Measurements from ENCODE around the gene ELK3.
A peak's percentile ranks its signal among the peaks of the same experiment; 100 is the strongest.

Gene ELK3

DNA sequence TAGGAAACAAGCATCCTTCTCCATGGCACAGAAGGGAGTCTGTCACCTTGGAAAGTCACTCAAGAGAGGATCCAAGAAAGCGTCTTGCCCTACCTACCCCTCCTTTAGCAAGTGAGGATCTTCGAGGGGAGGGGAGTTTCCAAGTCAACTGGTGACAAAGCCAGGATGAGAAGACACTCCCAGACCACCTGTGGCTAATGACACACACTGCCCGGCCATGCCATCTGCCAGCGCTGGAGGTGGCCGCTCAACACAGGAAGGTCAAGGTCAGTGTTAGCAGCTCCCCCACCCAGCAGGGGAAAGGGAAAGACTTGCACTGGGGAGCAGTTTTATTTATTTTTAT, 41.3 kb downstream of the ELK3 start:
- DNase-seq (ENCODE audit: low read depth), result no peak

DNA sequence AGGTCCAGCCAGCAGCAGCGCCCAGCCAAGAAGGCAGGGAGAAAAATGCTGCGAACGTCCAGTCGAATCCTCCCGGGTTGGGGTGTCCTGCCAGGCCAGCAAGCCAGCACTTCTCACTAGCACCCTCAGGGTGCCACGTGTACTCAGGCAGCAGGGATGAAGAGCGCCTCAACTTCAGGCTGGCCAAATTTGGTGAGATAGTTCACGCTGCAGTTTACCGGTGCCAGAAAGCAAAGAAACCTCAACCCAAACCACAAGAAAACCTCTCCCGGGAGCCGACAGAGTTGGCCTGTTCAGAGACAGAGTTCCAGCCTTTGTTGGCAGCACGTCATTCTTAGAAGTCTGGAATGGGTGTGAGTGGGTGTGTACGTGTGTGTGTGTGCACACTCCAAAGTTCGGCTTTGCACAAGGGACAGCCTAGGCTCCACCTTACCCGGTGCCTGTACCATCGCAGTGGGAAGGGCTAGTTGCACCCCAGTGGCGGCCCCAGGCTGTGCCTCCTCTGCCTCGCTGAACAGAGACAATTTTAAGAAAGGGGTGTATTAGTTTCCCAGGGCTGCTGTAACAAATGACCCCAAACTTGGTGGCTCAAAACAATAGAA, 42.1 kb downstream of the ELK3 start:
- no peak for DNase-seq (ENCODE audit: low read depth)

DNA sequence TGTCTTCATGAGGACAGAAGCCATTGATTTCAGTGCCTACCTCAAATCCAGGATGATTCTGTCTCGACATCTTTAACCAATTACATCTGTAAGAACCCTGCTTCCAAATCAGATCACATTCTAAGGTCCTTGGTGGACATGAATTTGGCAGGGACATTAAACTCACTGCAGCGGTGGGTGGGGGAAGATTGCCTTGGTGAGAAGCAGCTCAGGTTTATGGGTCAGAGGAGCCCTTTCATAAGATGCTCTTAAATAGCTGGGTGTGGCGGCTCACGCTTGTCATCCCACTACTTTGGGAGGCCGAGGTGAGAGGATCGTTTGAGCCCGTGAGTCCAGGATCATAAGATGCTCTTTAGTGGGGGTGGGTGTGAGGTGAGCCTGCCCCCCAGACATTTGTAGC, 42.9 kb downstream of the ELK3 start:
- no peak for DNase-seq (ENCODE audit: low read depth)

GRCh38 chr12:96237465-96238077, 43.4 kb downstream of the ELK3 start:
- DNase-seq (ENCODE audit: low read depth), result peak; percentile 25

GRCh38 chr12:96238336-96239047, 44.3 kb downstream of the ELK3 start:
- no peak for DNase-seq (ENCODE audit: low read depth)

- DNase-seq (ENCODE audit: low read depth), result no peak
Observed at GRCh38 chr12:96239711-96240635, 45.8 kb downstream of the ELK3 start.

- DNase-seq (ENCODE audit: low read depth), result no peak
Observed at GRCh38 chr12:96240656-96241055, 46.5 kb downstream of the ELK3 start.

GRCh38 chr12:96241431-96241830, 47.3 kb downstream of the ELK3 start:
- DNase-seq (ENCODE audit: low read depth), result no peak

DNA sequence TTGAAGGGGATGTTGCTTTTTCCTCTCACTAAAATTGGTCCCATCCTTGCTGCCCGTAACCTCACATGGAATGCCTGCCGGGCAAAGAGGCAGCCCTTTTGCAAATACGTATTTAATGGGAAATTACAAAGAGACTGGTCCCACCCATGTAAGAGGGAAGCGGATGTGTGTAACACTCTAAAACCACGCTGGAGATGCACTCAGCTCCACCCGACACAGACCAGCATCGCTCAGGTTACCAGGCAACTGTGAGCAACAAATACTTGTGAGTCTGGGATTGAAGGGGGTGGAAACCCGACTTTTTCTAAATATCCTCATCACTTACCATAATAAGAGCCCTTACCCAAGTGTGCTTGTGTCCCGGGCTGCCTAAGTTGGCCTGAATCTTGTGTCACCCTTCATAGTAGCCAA, 47.7 kb downstream of the ELK3 start:
- DNase-seq (ENCODE audit: low read depth), result peak; percentile 41

DNA sequence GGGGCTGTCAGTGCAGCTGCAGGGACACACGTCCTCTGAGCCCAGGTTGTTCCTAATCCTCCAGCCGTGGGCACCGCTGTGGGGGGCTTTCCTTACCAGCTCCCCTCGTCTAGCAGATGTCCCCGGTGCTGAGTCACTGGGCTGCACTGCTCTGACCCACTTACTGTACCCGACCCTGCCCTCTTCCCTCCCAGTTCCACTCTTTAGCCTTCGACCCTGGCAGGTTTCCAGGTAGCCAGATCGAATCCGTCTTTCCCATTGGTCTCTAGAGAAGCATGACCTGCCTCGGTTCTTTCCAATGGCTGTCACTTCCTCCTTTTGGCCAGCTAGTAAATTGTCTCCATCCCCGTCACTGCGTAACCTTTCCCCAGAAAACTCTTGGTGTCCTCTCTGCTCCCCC, 48.4 kb downstream of the ELK3 start:
- no peak for DNase-seq (ENCODE audit: low read depth)

- DNase-seq (ENCODE audit: low read depth), result no peak
Observed at GRCh38 chr12:96244826-96245225, 50.7 kb downstream of the ELK3 start.

DNA sequence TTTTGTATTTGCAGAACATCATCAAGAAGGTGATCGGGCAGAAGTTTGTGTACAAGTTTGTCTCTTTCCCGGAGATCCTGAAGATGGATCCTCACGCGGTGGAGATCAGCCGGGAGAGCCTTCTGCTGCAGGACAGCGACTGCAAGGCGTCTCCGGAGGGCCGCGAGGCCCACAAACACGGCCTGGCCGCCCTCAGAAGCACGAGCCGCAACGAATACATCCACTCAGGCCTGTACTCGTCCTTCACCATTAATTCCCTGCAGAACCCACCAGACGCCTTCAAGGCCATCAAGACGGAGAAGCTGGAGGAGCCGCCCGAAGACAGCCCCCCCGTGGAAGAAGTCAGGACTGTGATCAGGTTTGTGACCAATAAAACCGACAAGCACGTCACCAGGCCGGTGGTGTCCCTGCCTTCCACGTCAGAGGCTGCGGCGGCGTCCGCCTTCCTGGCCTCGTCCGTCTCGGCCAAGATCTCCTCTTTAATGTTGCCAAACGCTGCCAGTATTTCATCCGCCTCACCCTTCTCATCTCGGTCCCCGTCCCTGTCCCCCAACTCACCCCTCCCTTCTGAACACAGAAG, 52.8 kb downstream of the ELK3 start:
- no peak for DNase-seq (ENCODE audit: low read depth)

DNA sequence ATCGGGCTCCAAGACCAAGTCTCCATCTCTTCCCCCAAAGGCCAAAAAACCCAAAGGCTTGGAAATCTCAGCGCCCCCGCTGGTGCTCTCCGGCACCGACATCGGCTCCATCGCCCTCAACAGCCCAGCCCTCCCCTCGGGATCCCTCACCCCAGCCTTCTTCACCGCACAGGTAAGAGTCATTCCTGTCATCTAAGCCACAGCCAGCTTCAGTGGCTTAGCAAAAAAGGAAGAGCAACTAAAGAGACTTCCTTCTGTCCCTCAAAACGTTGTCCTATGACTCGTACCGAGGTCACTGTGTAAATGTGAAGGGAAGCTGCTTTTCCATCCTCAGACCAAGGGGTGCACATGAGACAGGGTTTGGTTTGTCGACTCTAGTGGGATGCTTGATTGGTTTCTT, 53.4 kb downstream of the ELK3 start:
- DNase-seq (ENCODE audit: low read depth), result no peak

- DNase-seq (ENCODE audit: low read depth), result no peak
Observed at GRCh38 chr12:96248136-96248931, 54.2 kb downstream of the ELK3 start.

- DNase-seq (ENCODE audit: low read depth), result no peak
Observed at GRCh38 chr12:96249196-96250118, 55.3 kb downstream of the ELK3 start.

DNA sequence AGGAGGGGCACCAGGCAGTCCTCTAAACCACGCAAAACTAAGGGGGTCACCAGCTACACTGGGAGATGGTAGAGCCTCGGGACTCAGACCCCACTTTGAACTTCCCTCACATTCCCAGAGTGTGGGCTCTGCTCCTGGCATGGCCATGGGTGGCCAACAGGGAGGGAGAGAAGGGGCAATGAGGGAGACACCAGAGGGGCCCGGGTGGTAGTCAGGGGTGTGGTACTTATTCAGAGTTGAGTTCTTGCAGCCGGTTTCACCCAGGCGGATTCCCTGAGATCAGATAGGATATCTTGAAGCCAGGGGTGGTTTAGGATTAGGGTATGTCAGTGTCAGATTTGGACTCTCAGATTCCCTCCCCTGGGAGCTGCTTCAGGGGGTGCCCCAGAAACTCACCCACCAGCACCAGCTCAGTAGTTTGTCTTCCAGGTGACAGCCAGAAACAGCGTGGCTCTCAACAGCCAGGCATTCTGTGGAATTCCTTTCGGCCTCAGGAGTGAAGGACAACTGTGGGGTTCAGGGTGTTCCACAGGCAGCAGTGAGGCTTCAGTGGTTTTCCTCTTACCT, 56.0 kb downstream of the ELK3 start:
- no peak for DNase-seq (ENCODE audit: low read depth)

DNA sequence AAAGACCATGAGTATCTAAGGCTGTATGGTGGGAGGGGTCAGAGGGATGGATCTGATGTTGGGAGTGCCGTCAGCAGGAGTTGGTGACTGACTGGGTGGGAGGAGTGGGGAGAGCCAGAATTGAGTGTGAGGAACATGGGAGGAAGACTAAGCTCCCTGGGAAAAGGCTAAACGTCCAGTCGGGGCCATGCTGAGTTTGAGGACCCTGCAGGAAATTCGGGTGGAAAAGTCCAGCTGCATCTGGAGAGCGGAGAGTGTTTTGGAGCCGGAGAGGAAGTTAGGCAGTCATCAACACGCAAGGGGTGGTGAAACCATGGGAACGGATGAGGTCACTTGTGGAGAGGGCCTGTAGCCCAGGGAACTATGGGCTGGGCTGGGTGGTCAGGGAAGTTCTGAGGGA, 60.9 kb downstream of the ELK3 start:
- DNase-seq (ENCODE audit: low read depth), result no peak

DNA sequence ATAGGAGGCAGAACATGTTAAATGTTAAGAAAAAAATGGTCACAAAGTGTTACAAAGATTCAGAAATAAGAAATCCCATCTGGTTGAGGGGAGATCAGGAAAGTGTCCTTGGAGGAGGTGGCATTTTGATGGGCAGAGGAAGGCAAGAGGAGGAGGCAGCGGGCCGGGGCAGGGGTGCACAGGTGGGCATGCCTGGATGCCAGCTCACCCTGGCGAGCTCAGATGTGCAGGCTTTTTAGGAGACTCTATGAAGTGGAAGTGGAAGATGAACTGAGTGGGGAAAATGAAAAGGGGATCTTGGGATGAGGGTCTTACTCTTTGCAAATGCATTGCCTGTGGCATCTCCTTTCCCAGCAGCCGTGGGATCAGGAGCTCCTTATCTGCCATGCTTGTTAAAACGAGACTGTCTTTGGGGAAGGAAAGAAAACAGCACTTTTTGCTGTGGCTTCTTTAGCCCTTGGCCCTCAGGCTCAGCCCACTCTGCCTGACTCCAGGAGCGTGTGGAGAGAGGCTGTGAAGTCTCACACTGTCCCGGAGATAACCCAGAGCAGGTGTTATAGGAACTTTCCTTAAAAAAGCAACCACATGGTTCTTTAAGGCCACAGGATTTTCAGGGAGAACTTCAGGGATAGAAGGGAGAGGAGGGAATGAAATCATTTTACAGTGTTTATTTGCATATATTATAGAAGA, 62.6 kb downstream of the ELK3 start:
- no peak for DNase-seq (ENCODE audit: low read depth)

GRCh38 chr12:96257550-96258103, 63.5 kb downstream of the ELK3 start:
- DNase-seq (ENCODE audit: low read depth), result no peak
